Fibroblast of skin of left quadriceps (primary cell): ENCODE data around the gene MPHOSPH9.

Source experiments
- DNase-seq, 2 experiments: peaks; one replicate each; pipeline ENCODE4 v3.0.0-alpha.2; 2013; ENCODE audit warnings: low read depth in 2 of 2

The MPHOSPH9 gene

GRCh38 chr12:123232807-123233504 is at the start of gene MPHOSPH9, which contains the start of gene MTRFR:
Gene MPHOSPH9 (minus strand): TSS chr12:123233141. CDS start chr12:123230364, 2,777 bp downstream.
Gene MTRFR (plus strand): TSS chr12:123233436. CDS start chr12:123253675, 20,239 bp downstream.
- DNase-seq = peak; percentile 100

- no peak for DNase-seq
Observed at GRCh38 chr12:123282111-123282510, 49.2 kb upstream of the MPHOSPH9 start.

- DNase-seq = no peak
Observed at GRCh38 chr12:123280971-123281370, 48.0 kb upstream of the MPHOSPH9 start.

- no peak for DNase-seq
Observed at GRCh38 chr12:123278101-123278627, 45.2 kb upstream of the MPHOSPH9 start.

- no peak for DNase-seq
Observed at GRCh38 chr12:123273166-123273565, 40.2 kb upstream of the MPHOSPH9 start.

- DNase-seq = no peak
Observed at GRCh38 chr12:123271001-123271668, 38.2 kb upstream of the MPHOSPH9 start.

GRCh38 chr12:123270214-123271000 is 37.5 kb upstream of the MPHOSPH9 start:
- no peak for DNase-seq

GRCh38 chr12:123269896-123270213 is 36.9 kb upstream of the MPHOSPH9 start:
- no peak for DNase-seq

GRCh38 chr12:123269395-123269892 is 36.5 kb upstream of the MPHOSPH9 start:
- peak; percentile 52 to 56 for DNase-seq

- no peak for DNase-seq
Observed at GRCh38 chr12:123268850-123269249, 35.9 kb upstream of the MPHOSPH9 start.

GRCh38 chr12:123267991-123268843 is 35.3 kb upstream of the MPHOSPH9 start:
- no peak for DNase-seq

- no peak for DNase-seq
Observed at GRCh38 chr12:123267335-123267920, 34.5 kb upstream of the MPHOSPH9 start.

- DNase-seq = no peak
Observed at GRCh38 chr12:123266679-123267277, 33.8 kb upstream of the MPHOSPH9 start.

- no peak for DNase-seq
Observed at GRCh38 chr12:123265851-123266678, 33.1 kb upstream of the MPHOSPH9 start.

GRCh38 chr12:123264642-123265041 is 31.7 kb upstream of the MPHOSPH9 start:
- DNase-seq = no peak

- no peak for DNase-seq
Observed at GRCh38 chr12:123263196-123263817, 30.4 kb upstream of the MPHOSPH9 start.

- DNase-seq = no peak
Observed at GRCh38 chr12:123261196-123261595, 28.3 kb upstream of the MPHOSPH9 start.

GRCh38 chr12:123260081-123260480 is 27.1 kb upstream of the MPHOSPH9 start:
- DNase-seq = no peak

GRCh38 chr12:123258593-123258992 is 25.7 kb upstream of the MPHOSPH9 start:
- no peak for DNase-seq
